Kidney glomerular epithelial cell (primary cell): ENCODE results near the gene HIC1.
"Not testable (repeated sequence)": the region's sequence is repeated elsewhere in the genome, so short reads cannot be mapped to it uniquely, and the experiment has no call there.

Source experiments
- DNase-seq: peaks from one replicate; lab custom pipeline; 2025; lab: John Stamatoyannopoulos, UW

HIC1 gene, protein sequence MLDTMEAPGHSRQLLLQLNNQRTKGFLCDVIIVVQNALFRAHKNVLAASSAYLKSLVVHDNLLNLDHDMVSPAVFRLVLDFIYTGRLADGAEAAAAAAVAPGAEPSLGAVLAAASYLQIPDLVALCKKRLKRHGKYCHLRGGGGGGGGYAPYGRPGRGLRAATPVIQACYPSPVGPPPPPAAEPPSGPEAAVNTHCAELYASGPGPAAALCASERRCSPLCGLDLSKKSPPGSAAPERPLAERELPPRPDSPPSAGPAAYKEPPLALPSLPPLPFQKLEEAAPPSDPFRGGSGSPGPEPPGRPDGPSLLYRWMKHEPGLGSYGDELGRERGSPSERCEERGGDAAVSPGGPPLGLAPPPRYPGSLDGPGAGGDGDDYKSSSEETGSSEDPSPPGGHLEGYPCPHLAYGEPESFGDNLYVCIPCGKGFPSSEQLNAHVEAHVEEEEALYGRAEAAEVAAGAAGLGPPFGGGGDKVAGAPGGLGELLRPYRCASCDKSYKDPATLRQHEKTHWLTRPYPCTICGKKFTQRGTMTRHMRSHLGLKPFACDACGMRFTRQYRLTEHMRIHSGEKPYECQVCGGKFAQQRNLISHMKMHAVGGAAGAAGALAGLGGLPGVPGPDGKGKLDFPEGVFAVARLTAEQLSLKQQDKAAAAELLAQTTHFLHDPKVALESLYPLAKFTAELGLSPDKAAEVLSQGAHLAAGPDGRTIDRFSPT

GRCh38 chr17:2054512-2055291, at the start of gene HIC1:
Gene HIC1, plus strand, starts transcription at chr17:2055103. Its CDS starts 1,588 bp downstream, at chr17:2056691.
- DNase-seq = peak; percentile 35

- DNase-seq = no peak
These were observed 46.4 kb upstream of the HIC1 start for GRCh38 chr17:2008332-2009126.

DNA sequence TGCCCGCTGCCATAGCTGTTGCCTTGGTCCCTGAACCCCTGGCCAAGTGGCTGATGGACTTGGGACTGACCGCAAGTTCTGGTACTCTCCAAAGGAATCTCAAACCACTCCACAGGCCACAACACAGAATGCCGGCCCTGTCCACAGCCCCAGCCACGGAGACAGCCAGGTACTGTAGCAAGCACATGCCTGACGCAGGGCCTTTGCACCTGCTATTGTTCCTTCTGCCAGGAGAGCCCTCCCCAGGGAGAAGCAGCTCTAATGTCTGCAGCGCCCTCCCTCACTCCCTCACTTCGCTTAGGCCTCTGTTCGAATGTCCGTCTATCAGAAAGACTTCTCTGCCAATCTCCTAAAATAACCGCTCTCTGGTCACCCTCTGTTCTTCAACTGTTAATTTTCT, 45.2 kb upstream of the HIC1 start:
- DNase-seq = no peak

- DNase-seq = no peak
These were observed 43.2 kb upstream of the HIC1 start for GRCh38 chr17:2011411-2012371.

DNA sequence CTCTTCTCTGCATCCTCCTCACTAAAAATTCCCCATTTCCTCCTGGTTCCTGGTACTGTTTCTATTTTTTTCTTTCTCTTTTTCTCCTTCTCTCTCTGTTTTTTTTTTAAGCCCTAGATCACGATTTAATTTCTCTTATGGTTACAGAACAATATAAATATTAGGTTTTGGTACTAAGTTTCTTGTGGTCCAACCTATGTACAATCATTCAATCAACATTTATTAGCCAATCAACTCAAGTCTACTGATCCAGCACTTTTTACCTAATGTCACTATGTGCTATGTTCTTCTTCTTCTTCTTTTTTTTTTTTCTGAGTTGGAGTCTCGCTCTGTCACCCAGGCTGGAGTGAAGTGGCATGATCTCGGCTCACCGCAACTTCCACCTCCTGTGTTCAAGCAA, 42.4 kb upstream of the HIC1 start:
- no peak for DNase-seq

DNA sequence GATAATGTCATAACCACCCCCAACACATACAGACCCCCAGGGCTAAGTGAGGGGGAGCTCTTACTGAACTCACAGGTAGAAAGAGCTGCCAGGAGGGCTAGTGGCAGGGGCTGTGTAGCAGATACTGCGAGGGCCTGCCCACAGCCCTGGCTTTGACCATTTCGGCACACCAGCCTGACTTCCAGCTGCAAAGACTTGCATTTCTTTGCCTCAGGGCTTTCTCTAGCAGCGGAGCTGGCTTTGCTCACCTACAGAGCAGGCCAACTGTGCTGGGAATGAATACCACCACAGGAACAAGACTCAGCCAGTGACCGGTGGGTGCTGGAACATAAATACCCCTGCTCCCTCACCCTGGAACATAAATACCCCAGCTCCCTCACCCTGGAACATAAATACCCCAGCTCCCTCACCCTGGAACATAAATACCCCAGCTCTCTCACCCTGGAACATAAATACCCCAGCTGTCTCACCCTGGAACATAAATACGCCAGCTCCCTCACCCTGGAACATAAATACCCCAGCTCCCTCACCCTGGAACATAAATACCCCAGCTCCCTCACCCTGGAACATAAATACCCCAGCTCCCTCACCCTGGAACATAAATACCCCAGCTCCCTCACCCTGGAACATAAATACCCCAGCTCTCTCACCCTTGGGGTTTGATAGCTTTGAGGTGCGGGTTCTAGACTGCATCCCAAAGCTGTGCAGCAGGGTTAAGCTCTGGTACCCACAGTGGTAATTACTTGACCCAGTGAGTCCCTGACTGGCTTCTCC, 41.5 kb upstream of the HIC1 start:
- not testable (repeated sequence) for DNase-seq

DNA sequence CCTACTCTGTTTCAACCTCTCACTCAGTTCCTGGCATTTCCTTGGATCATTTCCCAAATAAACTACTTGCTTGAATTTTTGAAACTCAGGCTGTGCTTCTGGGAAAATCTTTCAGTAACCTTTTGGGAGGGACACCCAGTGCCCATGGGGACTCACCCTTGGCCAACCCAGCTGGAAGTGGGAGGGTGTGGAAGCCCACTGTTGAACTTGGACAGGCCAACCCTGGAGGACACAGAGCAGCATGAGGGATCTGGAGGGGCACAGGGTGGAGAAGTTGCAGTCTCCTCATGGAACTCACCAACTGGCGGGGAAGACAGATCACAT, 40.9 kb upstream of the HIC1 start:
- DNase-seq = no peak

DNA sequence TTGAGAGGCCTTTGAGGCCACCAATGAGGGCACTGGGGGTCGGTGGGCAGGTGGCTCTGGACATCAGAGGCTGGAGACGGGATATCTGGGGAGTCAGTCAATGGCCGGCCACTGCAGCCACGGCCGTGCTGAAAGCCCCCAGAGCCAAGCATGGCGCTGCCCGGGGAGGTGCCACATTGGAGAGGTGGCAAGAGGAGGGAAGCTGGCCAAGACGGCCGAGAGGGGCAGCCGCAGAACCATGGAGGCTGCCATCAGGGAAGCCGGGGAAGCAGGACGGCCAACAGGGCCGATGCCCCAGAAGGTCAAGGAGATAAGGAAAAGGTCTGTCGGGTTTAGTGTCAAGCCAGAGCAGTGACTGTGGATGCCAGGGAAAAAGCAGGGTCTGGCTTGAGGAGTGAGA, 39.6 kb upstream of the HIC1 start:
- no peak for DNase-seq

DNA sequence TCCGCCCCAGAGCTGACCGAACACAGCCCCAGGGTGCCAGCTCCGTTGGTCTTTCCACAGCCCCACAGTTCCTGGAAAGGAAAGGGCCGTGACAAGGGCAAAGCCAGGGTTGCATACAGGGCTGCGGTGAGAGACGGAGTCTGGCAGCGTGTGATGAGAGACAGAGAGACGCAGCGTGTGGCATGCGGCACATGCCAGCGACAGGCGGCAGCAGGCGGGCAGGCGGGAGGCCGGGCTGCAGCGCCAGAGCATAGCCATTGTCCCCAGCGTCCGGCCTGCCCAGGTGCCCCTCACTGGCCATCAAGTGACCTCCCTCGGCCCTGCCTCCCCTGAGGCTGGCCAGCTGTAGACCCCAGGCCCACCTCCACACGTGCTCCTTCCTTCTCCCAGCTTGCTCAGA, 38.4 kb upstream of the HIC1 start:
- no peak for DNase-seq

DNA sequence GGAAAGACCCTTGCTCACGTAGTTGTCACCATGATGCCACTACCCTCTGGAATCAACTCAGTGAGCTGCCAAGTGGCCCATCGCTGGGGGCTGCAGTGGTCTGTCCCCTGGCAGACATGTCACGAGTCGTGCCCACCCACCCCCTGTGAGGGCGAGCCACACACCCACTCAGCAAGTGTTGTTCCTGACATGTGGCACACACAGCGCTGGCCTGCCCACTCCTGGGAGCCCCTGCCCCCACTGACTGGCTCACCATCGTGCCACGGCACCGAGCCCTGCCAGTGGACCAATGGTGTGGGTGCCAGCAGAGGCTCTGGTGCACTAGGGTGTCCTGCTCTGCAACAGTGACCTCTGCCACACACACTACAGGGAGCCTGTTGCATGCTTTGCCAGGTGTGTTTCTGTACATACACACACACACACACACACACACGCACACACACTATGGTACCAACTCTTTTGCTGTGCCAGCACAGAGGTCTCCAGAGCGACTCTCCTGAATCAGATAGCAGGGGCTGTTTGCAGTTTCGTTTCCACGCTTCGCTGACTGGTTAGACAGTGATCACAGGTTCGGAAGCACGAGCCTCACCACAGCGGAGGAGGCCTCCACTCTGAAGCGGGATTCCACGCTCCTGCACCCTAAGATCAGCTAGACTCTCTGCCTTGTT, 37.5 kb upstream of the HIC1 start:
- DNase-seq = no peak

GRCh38 chr17:2018716-2019510, 36.0 kb upstream of the HIC1 start:
- DNase-seq = no peak

DNA sequence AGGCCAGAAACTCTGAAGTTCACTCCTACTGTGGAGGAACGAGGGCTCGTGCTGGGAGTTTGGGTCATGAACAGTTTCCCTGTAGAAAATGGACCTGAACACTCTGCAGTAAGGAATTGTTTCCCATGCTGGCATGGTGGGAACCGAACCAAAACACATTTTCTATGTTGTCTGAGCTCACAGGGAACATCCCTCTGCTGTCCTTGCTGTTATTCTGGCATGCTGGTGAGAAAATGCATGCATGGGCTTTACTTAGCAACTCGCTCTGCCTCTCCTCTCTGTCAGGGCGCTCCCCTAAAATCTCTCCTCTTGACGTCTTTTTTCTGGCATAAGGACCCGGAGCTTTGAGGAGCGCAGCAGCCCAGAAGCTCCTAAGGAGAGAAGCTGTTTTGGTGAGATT, 35.2 kb upstream of the HIC1 start:
- DNase-seq = no peak

DNA sequence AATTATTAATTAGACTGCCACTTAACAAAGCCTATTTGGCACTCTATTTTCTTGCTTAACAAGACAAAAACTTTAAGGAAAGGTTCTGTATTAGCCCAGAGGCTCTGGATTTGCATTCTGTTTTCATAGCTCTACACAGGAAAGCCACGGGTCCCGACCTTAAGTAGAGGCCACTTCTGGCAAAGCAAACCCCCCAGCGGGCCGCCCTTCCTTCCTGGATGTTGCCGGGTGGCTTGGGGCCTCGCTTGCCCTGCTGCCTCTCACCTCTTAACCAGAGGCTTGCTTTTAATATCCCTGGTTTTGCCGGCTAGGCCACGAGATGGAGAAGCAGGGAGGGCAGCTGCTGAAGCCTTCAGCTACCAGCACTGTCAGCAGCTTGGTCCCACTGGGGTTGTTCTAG, 34.2 kb upstream of the HIC1 start:
- no peak for DNase-seq

DNA sequence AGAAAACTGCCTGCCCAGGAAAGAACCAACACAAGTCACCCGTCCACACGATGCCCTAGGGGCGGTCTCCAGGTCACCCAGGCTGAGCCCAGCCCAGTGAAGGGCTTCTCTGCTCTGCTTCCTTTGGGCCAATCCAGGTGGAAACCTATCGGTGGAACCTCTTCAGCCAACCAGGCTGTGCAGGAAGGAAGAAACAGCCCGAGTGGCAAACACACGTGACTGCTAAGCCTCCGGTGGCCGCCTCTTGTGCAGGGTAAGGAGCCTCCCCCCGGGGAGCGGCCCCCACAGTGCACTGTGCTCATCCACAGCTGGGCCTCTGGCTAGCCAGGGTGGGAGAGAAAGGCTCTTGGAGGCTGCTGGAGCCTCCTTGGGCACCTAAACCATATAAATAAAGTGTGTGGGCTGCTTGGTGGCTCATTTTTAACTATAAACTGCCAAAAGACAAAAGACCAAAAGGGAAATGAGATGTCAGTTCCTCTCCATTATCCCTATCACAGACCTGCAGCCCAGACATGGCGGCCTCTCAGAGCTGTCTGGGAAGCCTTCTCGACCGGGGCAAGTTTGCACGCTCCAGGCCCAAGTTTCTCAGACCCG, 32.2 kb upstream of the HIC1 start:
- no peak for DNase-seq

GRCh38 chr17:2023256-2023655, 31.6 kb upstream of the HIC1 start:
- no peak for DNase-seq

DNA sequence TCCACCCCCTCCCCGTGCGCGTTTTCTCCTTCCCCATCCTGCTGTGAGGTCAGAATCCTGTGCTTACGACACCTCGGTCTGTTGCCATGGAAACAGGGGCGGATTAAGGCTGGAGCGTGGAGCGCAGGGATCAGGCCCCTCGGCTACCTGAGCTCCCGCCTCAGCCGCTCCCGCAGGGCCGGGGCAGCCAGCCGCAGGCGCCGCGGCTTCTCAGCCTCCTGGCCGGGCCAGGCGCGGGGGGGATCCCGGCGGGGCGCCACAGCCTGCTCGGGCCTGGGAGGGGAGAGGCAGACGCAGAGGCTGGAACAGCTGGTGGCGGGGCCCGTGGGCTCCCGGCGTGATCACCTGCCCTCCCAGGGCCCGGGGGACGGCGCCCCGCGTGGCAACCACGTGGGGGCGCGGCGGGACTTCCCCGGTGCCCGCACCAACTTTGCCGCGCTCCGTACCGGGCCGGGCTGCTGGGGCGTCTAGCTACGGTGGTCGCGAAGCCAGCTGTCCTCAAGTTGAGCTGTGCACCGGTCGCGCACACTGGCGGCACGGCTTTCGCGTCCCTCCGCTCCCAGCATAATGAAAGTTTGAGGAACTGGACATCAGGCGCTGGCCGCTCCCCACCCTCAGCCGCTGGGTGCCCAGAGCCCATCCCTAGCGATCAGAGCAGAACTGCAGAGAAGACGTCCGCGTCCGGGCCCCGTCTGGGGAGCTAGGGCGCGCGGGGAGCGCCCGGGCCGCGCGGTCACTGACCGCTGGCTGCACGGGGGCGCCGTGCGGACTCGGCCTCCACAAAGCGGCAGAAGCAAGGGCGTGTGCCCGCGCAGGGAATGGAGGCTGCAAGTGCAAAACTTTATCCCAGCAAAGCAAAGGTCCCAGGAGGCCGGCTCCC, 31.0 kb upstream of the HIC1 start:
- no peak for DNase-seq

GRCh38 chr17:2024572-2025219, 30.2 kb upstream of the HIC1 start:
- DNase-seq = no peak
